ENCODE data around the gene DOP1A.

Gene DOP1A, protein sequence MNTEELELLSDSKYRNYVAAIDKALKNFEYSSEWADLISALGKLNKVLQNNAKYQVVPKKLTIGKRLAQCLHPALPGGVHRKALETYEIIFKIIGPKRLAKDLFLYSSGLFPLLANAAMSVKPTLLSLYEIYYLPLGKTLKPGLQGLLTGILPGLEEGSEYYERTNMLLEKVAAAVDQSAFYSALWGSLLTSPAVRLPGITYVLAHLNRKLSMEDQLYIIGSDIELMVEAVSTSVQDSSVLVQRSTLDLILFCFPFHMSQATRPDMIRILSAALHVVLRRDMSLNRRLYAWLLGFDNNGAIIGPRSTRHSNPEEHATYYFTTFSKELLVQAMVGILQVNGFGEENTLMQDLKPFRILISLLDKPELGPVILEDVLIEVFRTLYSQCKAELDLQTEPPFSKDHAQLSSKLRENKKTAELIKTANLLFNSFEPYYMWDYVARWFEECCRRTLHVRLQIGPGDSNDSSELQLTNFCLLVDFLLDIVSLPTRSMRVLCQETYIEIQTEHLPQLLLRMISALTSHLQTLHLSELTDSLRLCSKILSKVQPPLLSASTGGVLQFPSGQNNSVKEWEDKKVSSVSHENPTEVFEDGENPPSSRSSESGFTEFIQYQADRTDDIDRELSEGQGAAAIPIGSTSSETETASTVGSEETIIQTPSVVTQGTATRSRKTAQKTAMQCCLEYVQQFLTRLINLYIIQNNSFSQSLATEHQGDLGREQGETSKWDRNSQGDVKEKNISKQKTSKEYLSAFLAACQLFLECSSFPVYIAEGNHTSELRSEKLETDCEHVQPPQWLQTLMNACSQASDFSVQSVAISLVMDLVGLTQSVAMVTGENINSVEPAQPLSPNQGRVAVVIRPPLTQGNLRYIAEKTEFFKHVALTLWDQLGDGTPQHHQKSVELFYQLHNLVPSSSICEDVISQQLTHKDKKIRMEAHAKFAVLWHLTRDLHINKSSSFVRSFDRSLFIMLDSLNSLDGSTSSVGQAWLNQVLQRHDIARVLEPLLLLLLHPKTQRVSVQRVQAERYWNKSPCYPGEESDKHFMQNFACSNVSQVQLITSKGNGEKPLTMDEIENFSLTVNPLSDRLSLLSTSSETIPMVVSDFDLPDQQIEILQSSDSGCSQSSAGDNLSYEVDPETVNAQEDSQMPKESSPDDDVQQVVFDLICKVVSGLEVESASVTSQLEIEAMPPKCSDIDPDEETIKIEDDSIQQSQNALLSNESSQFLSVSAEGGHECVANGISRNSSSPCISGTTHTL (N-terminal part only)

DNA sequence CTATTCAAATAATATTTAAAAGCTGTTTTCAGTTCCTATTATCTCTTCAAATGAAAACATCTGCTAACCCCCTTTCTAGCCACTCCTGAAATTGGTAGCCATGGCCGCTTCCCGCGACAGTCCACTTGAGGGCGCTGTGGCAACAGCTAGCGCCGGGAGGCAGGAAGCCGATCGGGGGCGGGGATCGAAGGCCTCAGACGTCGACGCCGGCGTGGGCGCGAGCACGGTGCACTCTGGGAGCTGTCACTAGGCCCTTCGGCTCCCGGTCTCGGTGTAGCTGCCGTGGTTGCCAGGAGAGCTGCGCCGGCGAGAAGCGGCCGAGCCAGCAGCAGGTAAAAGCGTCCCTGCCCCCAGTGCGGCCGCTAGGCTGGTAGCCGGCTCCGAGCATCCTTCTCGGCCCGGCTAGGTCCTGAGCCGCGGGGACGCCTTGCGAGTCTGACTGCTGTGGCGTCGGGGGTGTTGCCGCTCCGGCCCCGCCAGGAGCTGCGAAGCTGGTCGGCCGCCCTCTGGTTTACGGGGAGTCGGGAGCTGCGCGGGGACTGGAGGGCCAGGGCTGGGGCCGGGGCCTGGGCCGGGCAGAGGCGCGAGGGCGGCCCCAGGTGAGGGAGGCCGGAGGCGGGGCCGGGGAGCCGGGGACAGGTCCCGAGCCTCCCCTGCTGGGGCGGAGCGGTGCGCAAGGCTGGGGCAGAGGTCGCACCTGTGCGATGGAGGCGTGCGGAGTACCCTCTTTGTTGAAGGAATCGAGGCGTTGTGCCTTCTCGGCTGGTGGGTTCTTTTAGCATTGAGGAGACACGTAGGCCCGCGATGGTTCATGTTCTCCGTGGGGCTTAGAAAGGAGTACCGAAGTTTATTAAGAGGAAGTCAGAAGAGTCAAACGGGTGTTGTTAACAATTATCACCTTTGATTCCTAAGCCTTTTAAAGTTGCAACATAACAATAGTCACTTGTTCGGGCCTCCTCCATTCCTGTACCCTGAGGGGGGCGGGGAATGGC lies at the start of gene DOP1A:
Gene DOP1A, plus strand, starts transcription at position 224 of the 992 bp plus-strand sequence. CDS start 29,307 bp downstream, outside the sequence.
- no peaks in the 10 kb centered on the region for H3K9me3 ChIP-seq (ENCODE audit: control insufficient read depth in 5 of 5, low read length in 5 of 5)
- H3K4me3 ChIP-seq (ENCODE audit: low read depth in 1 of 5, low read length in 5 of 5), result peak within 1 kb of the TSS; percentile 86 to 97 (median 88)
- H3K4me1 ChIP-seq (ENCODE audit: control insufficient read depth in 5 of 5, insufficient read depth in 5 of 5, low read length in 5 of 5), result peaks cover 0 to 30% (median 29%) of the 10 kb centered on the region in 5 donors

DNA sequence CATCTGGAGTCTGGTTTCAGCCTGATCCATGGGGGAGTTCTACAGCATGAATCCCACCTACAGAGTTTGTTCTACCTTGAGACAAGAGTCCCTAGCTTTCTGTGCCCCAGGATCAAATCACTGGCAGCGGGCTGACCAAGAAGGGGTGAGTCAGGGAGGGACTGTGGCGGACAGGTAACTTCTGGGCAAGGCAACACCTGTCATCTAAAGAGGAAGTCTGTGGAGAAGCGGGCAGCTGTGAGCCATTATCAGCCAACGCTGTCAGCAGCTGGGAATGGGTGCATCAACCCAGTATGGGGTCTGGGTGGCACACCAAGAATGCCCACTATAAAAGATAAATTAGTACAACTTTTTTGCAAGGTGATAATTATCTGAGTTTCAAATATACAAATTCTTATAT lies 47.7 kb upstream of the DOP1A start:
- Histone ChIP-seq H3K4me1 (ENCODE audit: control insufficient read depth in 5 of 5, insufficient read depth in 5 of 5, low read length in 5 of 5) (no peaks in the 10 kb centered on the region), H3K9me3 (ENCODE audit: control insufficient read depth in 5 of 5, low read length in 5 of 5) (peaks cover 0 to 5% (median 2%) of the 10 kb centered on the region in 5 donors), H3K27me3 (ENCODE audit: control insufficient read depth in 5 of 5, insufficient read depth in 4 of 5, low read length in 5 of 5) (no peaks in the 10 kb centered on the region), H3K27ac (ENCODE audit: low read depth, low read length) (no peak overlapping the region), H3K36me3 (ENCODE audit: control insufficient read depth in 5 of 5, insufficient read depth in 5 of 5, low read length in 5 of 5) (peaks cover 17 to 20% (median 18%) of the 10 kb centered on the region in 5 donors), H3K9ac (ENCODE audit: low read length in 5 of 5) (no peak overlapping the region), H3K4me3 (ENCODE audit: low read depth in 1 of 5, low read length in 5 of 5) (no peak overlapping the region)

More for the DNA sequence above, at the start of gene DOP1A:
- Histone ChIP-seq H3K9ac (ENCODE audit: low read length in 5 of 5) (peak within 1 kb of the TSS; percentile 56 to 95 (median 93)), H3K36me3 (ENCODE audit: control insufficient read depth in 5 of 5, insufficient read depth in 5 of 5, low read length in 5 of 5) (no peaks in the 10 kb centered on the region), H3K27me3 (ENCODE audit: control insufficient read depth in 5 of 5, insufficient read depth in 4 of 5, low read length in 5 of 5) (no peaks in the 10 kb centered on the region), H3K27ac (ENCODE audit: low read depth, low read length) (peak within 1 kb of the TSS; percentile 78)

DNA sequence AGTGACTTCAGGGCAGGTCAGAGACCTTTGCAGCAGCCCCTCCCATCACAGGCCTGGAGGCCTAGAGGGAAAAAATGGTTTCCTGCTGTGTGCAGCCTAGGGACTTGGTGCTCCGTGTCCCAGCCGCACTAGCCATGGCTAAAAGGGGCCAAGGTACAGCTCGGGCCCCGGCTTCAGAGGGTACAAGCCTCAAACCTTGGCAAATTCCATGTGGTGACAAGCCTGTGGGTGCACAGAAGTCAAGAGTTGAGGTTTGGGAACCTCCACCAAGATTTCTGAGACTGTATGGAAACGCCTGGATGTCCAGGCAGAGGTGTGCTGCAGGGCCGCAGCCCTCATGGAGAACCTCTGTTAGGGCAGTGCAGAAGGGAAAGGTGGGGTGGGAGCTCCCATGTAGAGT lies 35.8 kb upstream of the DOP1A start:
- H3K27ac ChIP-seq (ENCODE audit: low read depth, low read length), result no peak overlapping the region
- H3K27me3 ChIP-seq (ENCODE audit: control insufficient read depth in 5 of 5, insufficient read depth in 4 of 5, low read length in 5 of 5), result no peaks in the 10 kb centered on the region
- H3K4me1 ChIP-seq (ENCODE audit: control insufficient read depth in 5 of 5, insufficient read depth in 5 of 5, low read length in 5 of 5), result no peaks in the 10 kb centered on the region
- H3K9me3 ChIP-seq (ENCODE audit: control insufficient read depth in 5 of 5, low read length in 5 of 5), result peaks cover 0 to 6% (median 2%) of the 10 kb centered on the region in 5 donors
- H3K36me3 ChIP-seq (ENCODE audit: control insufficient read depth in 5 of 5, insufficient read depth in 5 of 5, low read length in 5 of 5), result peaks cover 0 to 11% (median 9%) of the 10 kb centered on the region in 5 donors
- H3K4me3 ChIP-seq (ENCODE audit: low read depth in 1 of 5, low read length in 5 of 5), result no peak overlapping the region
- no peak overlapping the region for H3K9ac ChIP-seq (ENCODE audit: low read length in 5 of 5)

DNA sequence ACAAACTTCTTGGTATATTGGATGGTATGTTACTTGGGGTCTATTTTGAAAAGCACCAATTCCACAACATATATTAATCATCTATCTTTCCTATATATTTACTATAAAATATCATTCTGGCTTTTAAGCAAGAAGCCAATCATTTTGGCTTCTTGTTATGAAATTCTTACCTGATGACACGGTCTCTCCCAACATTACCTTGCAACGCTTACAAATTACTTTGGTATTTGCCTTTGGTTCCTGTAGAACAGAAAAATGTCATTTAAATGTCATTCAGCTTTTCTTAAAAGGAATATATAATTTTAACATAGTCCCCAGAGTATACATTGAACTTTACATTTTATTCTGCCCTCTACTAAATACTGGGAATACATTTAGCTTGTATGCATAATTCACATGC lies 29.2 kb upstream of the DOP1A start:
- no peak overlapping the region for H3K9ac ChIP-seq (ENCODE audit: low read length in 5 of 5)
- H3K4me1 ChIP-seq (ENCODE audit: control insufficient read depth in 5 of 5, insufficient read depth in 5 of 5, low read length in 5 of 5), result no peaks in the 10 kb centered on the region
- no peak overlapping the region for H3K4me3 ChIP-seq (ENCODE audit: low read depth in 1 of 5, low read length in 5 of 5)
- H3K36me3 ChIP-seq (ENCODE audit: control insufficient read depth in 5 of 5, insufficient read depth in 5 of 5, low read length in 5 of 5), result peaks cover 0 to 5% (median 0%) of the 10 kb centered on the region in 5 donors
- H3K27ac ChIP-seq (ENCODE audit: low read depth, low read length), result no peak overlapping the region
- no peaks in the 10 kb centered on the region for H3K27me3 ChIP-seq (ENCODE audit: control insufficient read depth in 5 of 5, insufficient read depth in 4 of 5, low read length in 5 of 5)
- H3K9me3 ChIP-seq (ENCODE audit: control insufficient read depth in 5 of 5, low read length in 5 of 5), result no peaks in the 10 kb centered on the region

DNA sequence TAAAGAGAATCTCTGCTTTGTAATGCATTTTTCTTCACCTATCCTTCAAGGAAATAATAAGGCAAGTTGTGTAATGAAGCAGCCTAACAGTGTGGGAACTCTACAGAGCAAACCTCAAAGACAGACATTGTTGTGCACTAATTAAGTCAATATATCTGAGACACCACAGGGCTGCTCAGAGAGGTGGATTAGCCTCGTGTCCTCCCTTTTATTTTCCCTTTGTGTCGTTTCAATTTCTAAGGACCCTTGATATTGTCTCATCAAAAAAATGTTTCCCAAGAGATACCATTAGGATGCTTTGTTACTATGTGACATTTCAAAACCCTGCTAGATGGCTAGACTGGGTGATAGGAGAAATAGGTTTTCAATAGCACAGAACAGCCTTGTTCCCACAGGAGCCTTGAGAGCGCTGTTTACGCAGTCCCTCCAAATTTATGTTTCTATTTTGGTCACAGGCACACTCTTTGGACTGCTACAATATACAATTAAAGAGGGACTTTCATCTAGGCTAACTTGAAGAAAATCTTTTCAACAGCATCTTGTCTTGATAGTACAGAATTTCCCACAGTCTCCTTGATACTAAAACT lies 24.9 kb upstream of the DOP1A start:
- peaks cover 0 to 4% (median 0%) of the 10 kb centered on the region in 5 donors for H3K36me3 ChIP-seq (ENCODE audit: control insufficient read depth in 5 of 5, insufficient read depth in 5 of 5, low read length in 5 of 5)
- H3K9me3 ChIP-seq (ENCODE audit: control insufficient read depth in 5 of 5, low read length in 5 of 5), result no peaks in the 10 kb centered on the region
- H3K4me1 ChIP-seq (ENCODE audit: control insufficient read depth in 5 of 5, insufficient read depth in 5 of 5, low read length in 5 of 5), result no peaks in the 10 kb centered on the region
- no peak overlapping the region for H3K9ac ChIP-seq (ENCODE audit: low read length in 5 of 5)
- H3K4me3 ChIP-seq (ENCODE audit: low read depth in 1 of 5, low read length in 5 of 5), result no peak overlapping the region
- H3K27me3 ChIP-seq (ENCODE audit: control insufficient read depth in 5 of 5, insufficient read depth in 4 of 5, low read length in 5 of 5), result no peaks in the 10 kb centered on the region
- no peak overlapping the region for H3K27ac ChIP-seq (ENCODE audit: low read depth, low read length)

DNA sequence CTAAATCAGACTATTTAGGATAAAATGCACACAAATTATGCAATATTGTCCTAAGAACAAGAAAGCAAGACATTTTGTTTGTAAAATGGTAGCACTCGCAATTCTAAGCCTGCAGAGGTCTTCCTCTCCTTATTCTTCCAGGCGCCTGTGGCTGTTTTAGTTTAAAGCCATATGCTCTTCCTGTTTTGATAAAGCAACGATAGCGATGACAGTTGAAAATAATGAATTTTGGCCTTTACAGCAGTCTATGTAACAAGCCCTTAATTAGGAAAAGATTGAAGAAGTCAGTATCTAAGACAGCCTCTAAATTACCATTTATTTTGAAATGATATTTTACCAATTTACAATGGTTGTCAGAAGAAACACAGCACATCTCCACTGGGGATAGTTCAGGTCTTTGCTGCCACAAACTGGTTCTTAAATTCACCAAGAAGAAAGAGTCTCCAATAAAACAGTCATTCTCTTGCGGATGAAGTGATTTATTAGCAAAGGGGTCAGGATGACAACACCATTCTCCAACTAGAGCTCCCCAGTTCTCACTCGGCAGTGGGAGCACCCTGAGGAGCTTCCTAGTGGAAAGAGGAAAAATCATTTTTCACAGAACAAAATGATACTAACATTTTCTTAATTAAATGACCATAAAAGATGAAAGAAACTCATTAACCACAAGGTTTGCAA lies 23.2 kb upstream of the DOP1A start:
- Histone ChIP-seq H3K9ac (ENCODE audit: low read length in 5 of 5) (no peak overlapping the region), H3K4me1 (ENCODE audit: control insufficient read depth in 5 of 5, insufficient read depth in 5 of 5, low read length in 5 of 5) (no peaks in the 10 kb centered on the region), H3K36me3 (ENCODE audit: control insufficient read depth in 5 of 5, insufficient read depth in 5 of 5, low read length in 5 of 5) (peaks cover 0 to 4% (median 0%) of the 10 kb centered on the region in 5 donors), H3K9me3 (ENCODE audit: control insufficient read depth in 5 of 5, low read length in 5 of 5) (no peaks in the 10 kb centered on the region), H3K4me3 (ENCODE audit: low read depth in 1 of 5, low read length in 5 of 5) (no peak overlapping the region), H3K27me3 (ENCODE audit: control insufficient read depth in 5 of 5, insufficient read depth in 4 of 5, low read length in 5 of 5) (no peaks in the 10 kb centered on the region), H3K27ac (ENCODE audit: low read depth, low read length) (no peak overlapping the region)

DNA sequence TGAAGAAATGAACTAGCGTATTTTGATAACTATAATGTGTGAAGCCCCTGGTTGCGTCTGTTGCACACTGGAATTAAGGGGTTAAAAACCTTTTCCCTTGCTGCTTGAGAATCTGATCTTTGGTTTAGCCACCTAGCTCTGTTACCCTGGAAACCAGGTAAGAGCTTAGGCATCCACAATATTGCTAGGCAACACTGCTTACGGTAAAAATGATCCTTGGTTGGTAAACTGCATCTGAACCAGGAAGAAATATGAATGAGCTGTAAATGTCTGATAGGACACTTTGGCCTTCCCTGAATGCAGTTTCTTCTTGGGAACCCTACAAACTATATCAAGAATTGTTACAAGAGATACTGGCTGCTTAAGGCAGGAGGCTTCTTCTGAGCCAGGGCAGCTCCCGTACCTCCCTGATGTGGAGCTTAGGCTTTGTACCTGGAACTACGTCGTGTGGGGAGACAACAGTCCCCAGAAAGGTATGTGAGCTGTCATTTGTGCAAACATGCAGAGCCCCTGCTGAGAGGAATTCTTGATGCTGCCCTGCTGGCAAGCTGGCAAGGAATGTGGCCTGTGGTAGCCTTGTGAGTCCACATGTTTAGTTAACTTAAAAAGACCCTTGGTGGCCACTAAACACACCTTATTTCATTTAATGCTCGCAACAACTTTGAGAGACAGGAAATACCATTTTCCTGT lies 20.3 kb upstream of the DOP1A start:
- Histone ChIP-seq H3K9me3 (ENCODE audit: control insufficient read depth in 5 of 5, low read length in 5 of 5) (no peaks in the 10 kb centered on the region), H3K4me1 (ENCODE audit: control insufficient read depth in 5 of 5, insufficient read depth in 5 of 5, low read length in 5 of 5) (no peaks in the 10 kb centered on the region), H3K9ac (ENCODE audit: low read length in 5 of 5) (no peak overlapping the region), H3K27me3 (ENCODE audit: control insufficient read depth in 5 of 5, insufficient read depth in 4 of 5, low read length in 5 of 5) (no peaks in the 10 kb centered on the region), H3K4me3 (ENCODE audit: low read depth in 1 of 5, low read length in 5 of 5) (no peak overlapping the region), H3K27ac (ENCODE audit: low read depth, low read length) (no peak overlapping the region), H3K36me3 (ENCODE audit: control insufficient read depth in 5 of 5, insufficient read depth in 5 of 5, low read length in 5 of 5) (peaks cover 0 to 16% (median 4%) of the 10 kb centered on the region in 5 donors)
